T-helper 1 cell treated with Interleukin-12 subunit alpha and Interleukin-12 subunit beta and Interleukin-4 antibody, amounts not matched to agents 30 ng/mL and 1 ng/mL, for 36 hours (primary cell): ENCODE measurements around the gene ABCC8. TPM values are rescaled to one million over a fixed set of nuclear protein-coding genes. Genes with fewer than 3 reads are reported as not detected.

Source experiments
- intact Hi-C: fragments of 100-400 bp; cut with micrococcal nuclease; formaldehyde crosslinking; loops from one replicate; pipeline ENCODE4 v1.15.1; 2024
- total RNA-seq: library from RNA; stranded (reverse); gene quantifications from 2 replicates; pipeline ENCODE4 v1.2.3, GENCODE V29; 2022

Gene ABCC8
- total RNA-seq, 1 donor from 2014 or later: not detected

- intact Hi-C loops: no loop called here
Measured at GRCh38 chr11:17406818-17407149, 69.9 kb downstream of the ABCC8 start.

DNA sequence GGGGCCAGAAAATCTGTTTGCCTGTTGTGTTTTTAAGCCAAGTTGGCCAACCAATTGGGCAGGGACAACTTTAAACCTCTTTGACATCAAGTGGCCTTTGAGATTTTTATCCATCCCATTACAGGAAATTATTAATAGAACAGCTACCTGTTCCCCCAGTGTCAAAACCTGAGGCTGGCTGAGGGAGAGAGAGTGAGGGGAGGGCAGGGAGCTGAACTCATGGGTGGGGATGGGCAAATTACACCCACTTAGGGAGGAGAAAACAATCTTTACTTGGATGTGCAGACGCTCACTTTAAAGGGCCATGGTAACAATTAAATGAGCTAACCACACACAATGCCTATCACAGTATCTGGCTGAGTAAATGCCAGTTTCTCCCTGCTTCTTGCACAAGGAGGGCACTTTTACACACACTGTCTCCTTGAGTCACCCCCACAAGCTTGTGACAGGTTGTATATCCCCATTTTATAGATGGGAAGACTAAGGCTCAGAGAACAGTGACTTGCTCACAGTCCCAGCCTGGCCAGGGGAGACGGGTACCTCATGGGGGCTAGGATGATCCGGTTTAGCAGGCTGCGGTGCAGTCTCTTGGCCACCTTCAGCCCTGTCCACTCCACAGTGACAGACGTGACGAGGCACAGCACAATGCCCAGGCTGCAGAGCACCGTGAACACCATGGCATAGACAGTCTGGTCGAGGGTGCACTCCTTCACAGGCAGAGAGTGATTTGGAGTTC, 70.4 kb downstream of the ABCC8 start:
- intact Hi-C loops: no loop called here

GRCh38 chr11:17405232-17406005, 71.2 kb downstream of the ABCC8 start:
- intact Hi-C loops: no loop called here

GRCh38 chr11:17403980-17404759, 72.5 kb downstream of the ABCC8 start:
- intact Hi-C loops: no loop called here

GRCh38 chr11:17402486-17402885, 74.2 kb downstream of the ABCC8 start:
- intact Hi-C loops: no loop called here

- intact Hi-C loops: no loop called here
Measured at GRCh38 chr11:17401841-17402240, 74.8 kb downstream of the ABCC8 start.

DNA sequence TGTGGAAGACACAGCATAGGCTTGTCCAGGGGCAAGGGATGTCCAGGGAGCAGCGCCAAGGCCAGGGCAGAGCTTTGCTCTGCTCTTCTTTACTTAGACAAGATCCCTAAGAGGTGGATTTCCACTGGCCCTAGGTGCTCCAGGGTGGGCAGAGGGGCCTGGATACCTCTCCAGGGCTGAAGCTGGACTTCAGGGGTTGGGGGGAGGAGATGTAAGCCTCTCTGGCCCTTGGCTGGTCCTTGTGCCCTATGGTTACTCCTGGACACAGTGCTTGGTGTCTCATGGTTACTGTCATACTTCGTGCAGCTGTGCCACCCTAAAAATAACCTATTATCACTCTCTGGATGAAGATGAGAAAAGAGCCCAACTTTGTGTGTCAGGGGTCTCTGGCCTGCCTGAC, 75.3 kb downstream of the ABCC8 start:
- intact Hi-C loops: no loop called here

- intact Hi-C loops: no loop called here
Measured at GRCh38 chr11:17400048-17400775, 76.4 kb downstream of the ABCC8 start.

- intact Hi-C loops: no loop called here
Measured at GRCh38 chr11:17399236-17399635, 77.4 kb downstream of the ABCC8 start.

DNA sequence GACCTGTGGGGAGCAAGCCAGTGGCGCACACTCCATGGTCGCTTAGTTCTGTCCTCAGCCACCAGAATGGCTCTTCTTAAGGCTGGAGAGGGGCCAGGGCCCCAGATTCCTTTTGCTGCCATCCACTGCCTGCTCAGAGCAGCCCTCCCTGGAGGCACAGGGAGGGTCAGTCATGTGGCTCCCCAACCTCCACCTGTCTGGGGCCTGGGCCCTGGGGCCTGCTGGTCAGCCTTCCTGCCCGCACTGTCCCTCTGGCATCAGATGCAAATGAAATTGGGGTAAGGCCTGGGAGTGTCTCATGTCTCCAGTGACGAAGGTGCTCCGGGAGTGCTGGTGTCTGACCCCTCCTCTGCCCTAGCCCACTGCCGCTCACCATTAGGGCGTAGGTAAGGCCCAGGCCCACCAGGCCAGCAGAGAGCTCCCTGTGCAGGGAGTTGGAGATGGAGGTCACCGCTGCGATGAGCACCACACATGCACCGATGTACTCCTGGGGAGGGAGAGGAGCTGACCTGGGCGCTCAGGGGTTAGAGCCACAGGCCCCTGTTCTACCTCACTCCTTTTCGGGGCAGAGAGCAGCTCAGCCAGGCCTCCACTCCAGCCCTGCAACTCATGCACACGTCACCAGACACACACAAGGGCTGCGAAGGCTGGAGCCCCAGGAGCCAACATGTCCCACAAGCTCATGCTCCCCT, 79.2 kb downstream of the ABCC8 start:
- intact Hi-C loops: no loop called here

DNA sequence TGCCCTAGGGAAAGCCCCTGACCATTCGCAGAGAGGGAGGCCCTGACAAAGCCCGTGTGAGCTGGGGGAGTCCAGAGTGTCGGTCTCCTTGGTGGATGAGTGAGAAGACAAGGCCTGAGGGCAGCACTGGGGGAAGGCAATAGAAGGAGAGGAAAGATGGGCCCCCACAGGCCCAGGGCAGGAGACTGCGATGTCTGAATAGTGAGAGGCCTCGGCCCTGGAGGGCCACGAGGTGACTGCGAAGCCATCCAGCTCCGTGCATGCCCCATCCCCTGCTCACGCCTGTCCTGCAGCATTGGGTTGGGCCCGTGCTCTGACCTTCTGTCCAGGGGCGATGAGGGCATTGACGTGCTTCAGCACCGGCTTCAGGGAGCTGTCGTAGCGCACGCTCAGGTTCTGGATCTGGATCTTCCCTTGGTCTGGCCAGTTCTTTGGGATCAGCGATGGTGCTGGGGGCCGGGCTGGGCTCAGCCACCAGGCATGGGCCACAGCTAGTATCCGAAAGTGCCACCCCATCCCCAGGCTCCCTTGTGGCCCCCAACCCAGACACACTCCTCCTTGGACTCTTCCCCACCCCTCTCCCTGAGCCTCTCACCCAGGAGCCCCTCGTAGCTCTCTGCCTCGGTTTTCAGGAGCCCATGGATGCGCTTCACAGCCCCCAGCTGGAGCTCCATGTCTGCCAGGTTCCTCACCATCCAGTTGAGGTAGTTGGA, 79.9 kb downstream of the ABCC8 start:
- intact Hi-C loops: no loop called here

DNA sequence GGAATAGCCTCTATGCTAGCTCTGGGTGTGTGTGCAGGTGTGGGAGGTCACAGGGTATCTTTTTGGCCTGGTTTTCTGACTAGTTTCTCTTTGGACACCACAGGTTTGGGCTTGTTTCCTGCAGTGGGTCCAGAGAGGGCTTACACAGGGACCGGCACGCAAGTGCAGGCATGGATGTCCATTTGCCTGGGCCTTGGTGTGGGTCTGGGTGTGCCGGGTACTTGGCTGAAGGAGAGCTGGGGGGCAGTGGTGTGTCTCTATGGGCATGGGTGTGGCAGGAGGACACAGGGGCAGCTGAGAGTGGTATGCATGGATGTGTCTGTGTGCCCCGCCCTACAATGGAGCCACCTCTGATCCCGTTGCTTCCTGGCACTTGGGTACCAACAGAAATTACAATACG, 80.7 kb downstream of the ABCC8 start:
- intact Hi-C loops: no loop called here

DNA sequence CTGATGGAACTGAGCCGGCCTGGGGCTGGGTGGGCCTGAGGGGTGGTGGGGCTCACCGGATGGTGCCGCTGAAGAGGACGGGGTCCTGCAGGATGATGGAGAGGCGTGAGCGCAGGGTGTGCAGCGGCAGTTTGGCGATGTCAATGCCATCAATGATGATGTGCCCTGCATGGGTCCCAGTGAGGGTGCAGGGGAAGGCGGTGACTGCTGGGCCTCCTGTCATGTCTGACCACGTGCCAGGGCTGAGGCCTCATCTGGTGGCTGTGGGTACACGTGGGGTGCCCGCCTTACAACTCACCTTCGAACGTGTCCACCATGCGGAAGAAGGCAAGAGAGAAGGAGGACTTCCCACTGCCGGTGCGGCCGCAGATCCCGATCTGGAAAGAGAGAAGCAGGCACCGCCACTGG, 81.1 kb downstream of the ABCC8 start:
- intact Hi-C loops: no loop called here

DNA sequence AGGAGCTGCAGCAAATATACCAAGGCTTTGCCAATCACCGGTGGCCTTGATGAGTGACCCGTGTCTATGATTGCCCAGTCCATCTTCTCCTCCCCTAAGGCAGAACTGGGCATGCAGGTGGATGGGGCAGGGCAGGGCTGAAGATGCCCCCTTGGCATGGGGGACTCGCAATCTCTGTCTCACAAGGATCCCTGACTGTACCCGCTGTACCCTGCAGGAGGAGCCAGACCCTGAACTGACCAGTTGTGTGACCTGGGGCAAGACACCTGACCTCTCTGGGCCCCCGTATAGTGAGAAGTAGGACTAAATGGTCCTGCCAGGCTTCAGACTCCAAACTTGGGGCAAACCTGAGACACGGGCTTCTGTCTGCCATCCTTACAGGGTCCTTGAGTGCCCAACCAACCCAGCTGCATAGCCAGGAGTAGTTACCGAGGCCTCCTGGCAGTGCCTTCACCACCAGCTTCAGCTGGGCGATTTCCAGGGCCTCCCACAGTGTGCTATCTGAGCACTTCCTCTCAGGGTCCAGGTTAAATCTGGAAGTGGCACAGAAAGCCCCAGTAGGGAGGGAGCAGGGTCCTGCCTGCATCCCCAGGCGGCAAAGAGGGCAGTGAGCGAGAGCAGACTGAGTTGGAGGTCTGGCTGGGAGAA, 81.8 kb downstream of the ABCC8 start:
- intact Hi-C loops: no loop called here

DNA sequence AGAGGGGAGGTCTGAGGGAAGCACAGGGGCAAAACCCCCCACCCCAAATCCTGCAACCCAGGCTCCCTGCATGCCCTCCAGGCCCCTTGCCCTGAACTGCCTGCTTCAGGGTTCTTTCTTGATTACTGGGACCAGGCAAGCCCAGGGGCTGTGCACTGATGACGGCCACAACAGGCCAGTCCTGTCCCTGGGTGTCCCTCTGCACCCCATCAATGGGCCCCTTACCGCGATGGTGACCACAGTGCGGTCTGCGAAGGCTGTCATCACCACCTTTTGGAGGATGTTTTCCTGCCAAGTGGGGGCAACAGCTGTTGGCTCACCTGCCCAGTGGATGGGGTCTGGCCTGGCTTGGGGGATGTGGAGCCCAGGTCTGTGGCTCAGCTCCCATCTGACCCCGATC, 83.2 kb downstream of the ABCC8 start:
- intact Hi-C loops: no loop called here

DNA sequence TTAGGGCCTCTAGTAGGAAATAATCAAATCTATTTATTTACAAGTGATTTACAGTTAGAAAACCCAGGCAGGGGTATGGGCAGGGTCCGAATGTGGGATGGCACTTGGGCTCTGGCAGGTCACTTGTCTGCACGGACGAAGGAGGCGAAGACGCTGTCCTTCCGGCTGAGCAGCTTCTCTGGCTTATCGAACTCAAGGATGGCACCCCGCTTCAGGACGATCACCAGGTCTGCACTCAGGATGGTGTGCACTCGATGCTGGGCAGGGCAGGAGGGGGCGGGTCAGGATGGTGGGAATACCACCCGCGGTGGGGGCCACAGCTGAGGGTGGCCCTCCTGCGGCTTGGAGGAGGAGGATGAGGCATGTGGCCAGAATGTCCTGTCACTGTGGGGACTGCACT, 83.8 kb downstream of the ABCC8 start:
- intact Hi-C loops: no loop called here

- intact Hi-C loops: no loop called here
Measured at GRCh38 chr11:17391493-17392355, 84.9 kb downstream of the ABCC8 start.

GRCh38 chr11:17389957-17390649, 86.5 kb downstream of the ABCC8 start:
- intact Hi-C loops: loop anchor here (1.0 to 2.0 kb wide), 5 partner anchors 25 to 623 kb away; partner anchors contain the start of genes RPS13 and SERGEF
